Liver (tissue), 9 donors: ENCODE data around the gene NUDT22. TPM values are rescaled to one million over a fixed set of nuclear protein-coding genes. Genes with fewer than 3 reads are reported as not detected.

Experiments used
- DNase-seq: peaks from one replicate; pipeline ENCODE4 v3.0.0-alpha.2; 2017; ENCODE audit warnings: low spot score
- H3K27ac ChIP-seq, 2 donors: one replicate each; pipeline ENCODE4 v1.7.0; 2013; ENCODE audit warnings: inconsistent platforms in 2 of 2, low read length in 2 of 2, control low read depth in 1 of 2, low read depth in 1 of 2, mild to moderate bottlenecking in 1 of 2
- H3K27me3 ChIP-seq, 4 donors: one replicate each; pipeline versions ENCODE4 v1.6.1 to v1.7.0; 2013; ENCODE audit warnings: low read length in 3 of 4, inconsistent platforms in 1 of 4, mild to moderate bottlenecking in 1 of 4, moderate library complexity in 1 of 4; ENCODE audit not compliant: control insufficient read depth in 4 of 4, insufficient read depth in 4 of 4
- H3K36me3 ChIP-seq, 4 donors: one replicate each; pipeline versions ENCODE4 v1.6.1 to v1.7.0; 2013; ENCODE audit warnings: low read length in 3 of 4, mild to moderate bottlenecking in 3 of 4, low read depth in 1 of 4, moderate library complexity in 1 of 4; ENCODE audit not compliant: control insufficient read depth in 4 of 4, insufficient read depth in 3 of 4
- H3K4me1 ChIP-seq, 4 donors: one replicate each; pipeline versions ENCODE4 v1.6.1 to v1.7.0; 2013; ENCODE audit warnings: low read length in 3 of 4, mild to moderate bottlenecking in 3 of 4, moderate library complexity in 1 of 4; ENCODE audit not compliant: control insufficient read depth in 4 of 4, insufficient read depth in 4 of 4
- H3K4me3 ChIP-seq, 3 donors: one replicate each; pipeline versions ENCODE4 v1.6.1 to v1.7.0; 2013; ENCODE audit warnings: low read length in 3 of 3, control low read depth in 1 of 3, low read depth in 1 of 3, mild to moderate bottlenecking in 1 of 3
- H3K9ac ChIP-seq, 2 donors: one replicate each; pipeline ENCODE4 v1.7.0; 2013; ENCODE audit warnings: low read length in 2 of 2, mild to moderate bottlenecking in 2 of 2, moderate library complexity in 2 of 2, control low read depth in 1 of 2, low read depth in 1 of 2
- H3K9me3 ChIP-seq, 4 donors: one replicate each; pipeline versions ENCODE4 v1.6.1 to v1.7.0; 2013; ENCODE audit warnings: low read length in 3 of 4; ENCODE audit not compliant: control insufficient read depth in 4 of 4
- CTCF ChIP-seq: fragments of 150-350 bp; IDR thresholded peaks from 2 replicates; pipeline ENCODE4 v1.5.1; 2017; ENCODE audit warnings: improper control_type of control experiment, low read depth, low read length; ENCODE audit not compliant: missing input control
- EGR1 ChIP-seq, 2 donors: IDR thresholded peaks; 2 replicates each; pipeline ENCODE4 v1.6.1; 2016 to 2018; ENCODE audit warnings: antibody characterized with exemption in 2 of 2, low read depth in 2 of 2
- FOXA1 ChIP-seq: IDR thresholded peaks from 2 replicates; pipeline ENCODE4 v1.6.1; 2016; ENCODE audit warnings: antibody characterized with exemption
- GABPA ChIP-seq, 2 donors: IDR thresholded peaks in 1 of 2; conservative IDR thresholded peaks in 1 of 2; 2 replicates each; pipeline ENCODE4 v1.6.1; 2016; ENCODE audit warnings: antibody characterized with exemption in 2 of 2, mild to moderate bottlenecking in 1 of 2, moderate library complexity in 1 of 2
- HNF4A ChIP-seq, 2 donors: conservative IDR thresholded peaks; 2 replicates each; pipeline ENCODE4 v1.6.1; 2016; ENCODE audit warnings: antibody characterized with exemption in 2 of 2, mild to moderate bottlenecking in 2 of 2
- JUND ChIP-seq, 2 donors: IDR thresholded peaks; 2 replicates each; pipeline ENCODE4 v1.6.1; 2016; ENCODE audit warnings: antibody characterized with exemption in 2 of 2
- SP1 ChIP-seq: IDR thresholded peaks from 2 replicates; pipeline ENCODE4 v1.6.1; 2018; ENCODE audit warnings: antibody characterized with exemption, mild to moderate bottlenecking
- ZBTB33 ChIP-seq: IDR thresholded peaks from 2 replicates; pipeline ENCODE4 v1.6.1; 2016; ENCODE audit warnings: antibody characterized with exemption
- WGBS: extraction: QIAGEN DNeasy Blood & Tissue Kit; methylation state at CpG from one replicate; pipeline ENCODE4 v1.1.7; 2013; 5-methylcytosine and 5-hydroxymethylcytosine counted together
- polyA plus RNA-seq, 2 donors: library from polyadenylated mRNA; stranded (reverse) in 1 of 2; unstranded in 1 of 2; fragments of 200-250 nt in 1 of 2; fragments of >200 nt in 1 of 2; fragmentation: Nextera tagmentation in 1 of 2; extraction: Ambion mirVana in 1 of 2; gene quantifications; one replicate each; pipeline versions ENCODE4 v1.2.1 to v1.2.3, GENCODE V29; 2013 to 2015
- total RNA-seq, 2 donors: library from RNA; depleted of rRNA; stranded (reverse); fragments of >200 nt; gene quantifications; one replicate each; pipeline ENCODE4 v1.2.3, GENCODE V29; 2014
- TF ChIP-seq, protein P1 (sequence below): IDR thresholded peaks from 2 replicates; pipeline ENCODE4 v1.6.1; 2016; ENCODE audit warnings: antibody characterized with exemption
- TF ChIP-seq, protein P2 (sequence below): IDR thresholded peaks from 2 replicates; pipeline ENCODE4 v1.6.1; 2016; ENCODE audit warnings: antibody characterized with exemption
- donor health status: healthy.
- donor health status: healthy.
- donor health status: healthy.
- donor health status: healthy.
- donor health status: healthy.

NUDT22 gene
- total and polyA plus RNA-seq, 4 donors: 20.0 to 47.8 (median 41.2) TPM

- Histone ChIP-seq H3K27me3 (no peaks in the 10 kb centered on the region), H3K4me3 (no peak overlapping the region), H3K9ac (no peak overlapping the region), H3K4me1 (peaks cover 2 to 28% (median 23%) of the 10 kb centered on the region in 4 donors), H3K36me3 (peaks cover 0 to 12% (median 3%) of the 10 kb centered on the region in 4 donors), H3K9me3 (no peaks in the 10 kb centered on the region), H3K27ac (no peak overlapping the region)
- no peak for DNase-seq
- 87% methylated on average over 7 of the region's 7 CpGs for WGBS
- TF ChIP-seq JUND (IDR thresholded peaks at IDR 0.05) (no peak), CTCF (no peak), SP1 (no peak)
- TF ChIP-seq, protein P1, sequence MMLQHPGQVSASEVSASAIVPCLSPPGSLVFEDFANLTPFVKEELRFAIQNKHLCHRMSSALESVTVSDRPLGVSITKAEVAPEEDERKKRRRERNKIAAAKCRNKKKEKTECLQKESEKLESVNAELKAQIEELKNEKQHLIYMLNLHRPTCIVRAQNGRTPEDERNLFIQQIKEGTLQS: no peak
- TF ChIP-seq, protein P2, sequence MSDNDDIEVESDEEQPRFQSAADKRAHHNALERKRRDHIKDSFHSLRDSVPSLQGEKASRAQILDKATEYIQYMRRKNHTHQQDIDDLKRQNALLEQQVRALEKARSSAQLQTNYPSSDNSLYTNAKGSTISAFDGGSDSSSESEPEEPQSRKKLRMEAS: no peak
These were observed 28.3 kb downstream of the NUDT22 start for GRCh38 chr11:64254326-64254725.

- H3K4me1 ChIP-seq: peaks cover under 1 to 17% (median 14%) of the 10 kb centered on the region in 4 donors
- no peak for DNase-seq
- H3K27ac ChIP-seq: no peak overlapping the region
- no peaks in the 10 kb centered on the region for H3K27me3 ChIP-seq
- H3K36me3 ChIP-seq: peaks cover 0 to 12% (median 3%) of the 10 kb centered on the region in 4 donors
- 92% methylated on average over 35 of the region's 35 CpGs for WGBS
- H3K9me3 ChIP-seq: no peaks in the 10 kb centered on the region
- H3K4me3 ChIP-seq: no peak overlapping the region
- no peak overlapping the region for H3K9ac ChIP-seq
- TF ChIP-seq EGR1 (IDR thresholded peaks at IDR 0.05; ENCODE audit: low read depth in 2 of 2) (no peak), ZBTB33 (no peak), FOXA1 (no peak), HNF4A (conservative IDR thresholded peaks at IDR 0.05) (no peak), CTCF (no peak), GABPA (IDR thresholded peaks at IDR 0.05 in 1 of 2, conservative IDR thresholded peaks at IDR 0.05 in 1 of 2) (no peak), SP1 (no peak)
These were observed 29.4 kb downstream of the NUDT22 start for GRCh38 chr11:64255135-64256128.
